ENCODE results near the gene MFNG.

DNA sequence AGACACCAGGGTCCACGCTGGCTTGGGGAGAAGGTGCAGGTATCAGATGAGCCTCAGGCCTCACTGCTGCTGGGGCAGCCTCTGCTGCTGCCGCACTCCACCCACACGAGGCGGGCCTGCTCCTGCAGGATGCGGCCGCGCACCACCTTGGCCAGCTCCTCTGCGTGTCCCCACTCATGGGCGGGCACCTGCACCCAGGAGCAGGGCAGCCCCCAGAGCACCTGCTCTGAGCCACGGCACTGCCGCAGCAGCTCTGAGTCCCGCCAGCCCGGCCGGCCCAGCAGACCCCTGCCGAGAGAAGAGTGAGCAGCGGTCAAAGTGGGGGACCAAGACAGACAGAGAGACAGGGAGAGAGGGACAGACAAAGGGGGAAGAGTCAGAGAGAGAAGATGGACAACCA lies 4.9 kb upstream of the MFNG start:
- no peak for TF ChIP-seq CTCF (IDR thresholded peaks at IDR 0.05; ENCODE audit: insufficient read depth, low read length)
- no peak for TF ChIP-seq POLR2AphosphoS5 (IDR thresholded peaks at IDR 0.05; ENCODE audit: low read depth)
- no peak for TF ChIP-seq GABPA (IDR thresholded peaks at IDR 0.05; ENCODE audit: low read depth)
- TF ChIP-seq SPI1 (IDR thresholded peaks at IDR 0.05; ENCODE audit: borderline replicate concordance, low read depth), result no peak

Data from HL-60 (cell line).